Tibial nerve (tissue), 4 donors: ENCODE data around the gene ANAPC5. TPM values are rescaled to one million over a fixed set of nuclear protein-coding genes. Genes with fewer than 3 reads are reported as not detected.
"Not testable (repeated sequence)": the region's sequence is repeated elsewhere in the genome, so short reads cannot be mapped to it uniquely, and the experiment has no call there.

ENCODE experiments used
- DNase-seq, 2 donors: peaks; one replicate each; pipeline ENCODE4 v3.0.0-alpha.2; 2019; ENCODE audit warnings: low spot score in 2 of 2
- H3K27ac ChIP-seq, 4 donors: fragments of 200-600 bp; sonication (generic) in 3 of 4; one replicate each; pipeline ENCODE4 v1.5.1; 2017 to 2019; ENCODE audit warnings: mild to moderate bottlenecking in 1 of 4
- H3K27me3 ChIP-seq, 2 donors: fragments of 200-600 bp; sonication (generic) in 1 of 2; one replicate each; pipeline versions ENCODE4 v1.5.1 to v1.6.0; 2017 to 2019
- H3K36me3 ChIP-seq, 3 donors: fragments of 200-600 bp; sonication (generic); one replicate each; pipeline ENCODE4 v1.5.1; 2018 to 2019
- H3K4me1 ChIP-seq, 4 donors: fragments of 200-600 bp; sonication (generic) in 3 of 4; one replicate each; pipeline ENCODE4 v1.5.1; 2017 to 2019
- H3K4me3 ChIP-seq, 4 donors: fragments of 200-600 bp; sonication (generic) in 3 of 4; one replicate each; pipeline ENCODE4 v1.5.1; 2017 to 2019; ENCODE audit warnings: mild to moderate bottlenecking in 1 of 4, moderate library complexity in 1 of 4
- H3K9me3 ChIP-seq, 4 donors: fragments of 200-600 bp; sonication (generic) in 3 of 4; one replicate each; pipeline ENCODE4 v1.5.1; 2017 to 2019
- EP300 ChIP-seq, 2 donors: sonication (generic); formaldehyde crosslinking; IDR thresholded peaks; one replicate each; pipeline ENCODE4 v1.6.1; 2017; ENCODE audit warnings: antibody characterized with exemption in 2 of 2, mild to moderate bottlenecking in 1 of 2
- POLR2A ChIP-seq, 2 donors: fragments of 450-650 bp; IDR thresholded peaks; one replicate each; pipeline ENCODE4 v1.6.1; 2017; ENCODE audit warnings: antibody characterized with exemption in 2 of 2, mild to moderate bottlenecking in 2 of 2, moderate library complexity in 2 of 2
- WGBS, 2 donors: methylation state at CpG; one replicate each; pipeline ENCODE4 v1.1.5; 2018; 5-methylcytosine and 5-hydroxymethylcytosine counted together
- total RNA-seq, 4 donors: library from RNA; depleted of rRNA; stranded (reverse); fragments of >200 nt; gene quantifications; one replicate each; pipeline ENCODE4 v1.1.0, GENCODE V29; 2016
- TF ChIP-seq, protein P1 (sequence below), 5 experiments: fragments of 200-600 bp in 3 of 5; fragments of 450-650 bp in 2 of 5; sonication (generic) in 3 of 5; IDR thresholded peaks; one replicate each; pipeline ENCODE4 v1.5.1; 2016 to 2019; ENCODE audit warnings: antibody characterized with exemption in 5 of 5, mild to moderate bottlenecking in 3 of 5, moderate library complexity in 2 of 5

The ANAPC5 gene
- total RNA-seq, 4 donors from 2014 or later: 103 to 170 (median 139) TPM

DNA sequence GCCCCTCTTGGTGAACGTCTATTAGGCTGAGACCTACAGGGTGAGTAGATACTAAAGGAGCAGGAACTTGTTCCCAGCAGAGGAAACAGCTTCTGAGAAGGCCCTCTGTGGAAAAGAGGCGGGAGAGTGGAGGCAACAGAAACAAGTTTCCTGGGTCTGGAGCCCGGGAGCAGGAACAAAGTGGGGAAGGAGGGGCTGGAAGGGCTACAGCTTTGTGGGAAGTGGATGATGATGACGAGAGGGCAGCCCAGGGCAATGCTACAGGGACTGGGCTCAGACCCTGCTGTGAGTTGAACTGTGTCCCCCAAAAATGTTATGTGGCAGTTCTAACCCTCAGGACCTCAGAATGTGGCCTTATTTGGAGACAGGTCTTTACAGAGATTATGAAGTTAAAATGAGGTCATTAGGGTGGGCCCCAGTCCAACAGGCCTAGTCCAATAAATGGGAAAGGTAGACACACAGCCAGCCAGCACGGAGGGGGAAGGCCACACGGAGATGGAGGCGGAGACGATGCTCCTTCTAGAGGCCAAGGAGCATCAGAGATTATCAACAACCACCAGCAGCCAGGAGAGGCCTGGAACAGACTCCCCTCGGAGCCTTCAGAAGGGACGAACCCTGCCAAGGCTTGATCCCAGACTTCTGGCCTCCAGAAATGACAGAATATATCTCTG lies 70.0 kb downstream of the ANAPC5 start:
- Histone ChIP-seq H3K4me3 (no peak overlapping the region), H3K27me3 (no peaks in the 10 kb centered on the region), H3K27ac (peak overlapping the region in 1 of 4 donors; percentile 41), H3K4me1 (peaks cover 0 to 35% (median 8%) of the 10 kb centered on the region in 4 donors), H3K9me3 (no peaks in the 10 kb centered on the region), H3K36me3 (peaks cover 0 to 7% (median 0%) of the 10 kb centered on the region in 3 donors)
- TF ChIP-seq POLR2A (IDR thresholded peaks at IDR 0.05) (no peak), EP300 (IDR thresholded peaks at IDR 0.05) (no peak)
- TF ChIP-seq, protein P1, sequence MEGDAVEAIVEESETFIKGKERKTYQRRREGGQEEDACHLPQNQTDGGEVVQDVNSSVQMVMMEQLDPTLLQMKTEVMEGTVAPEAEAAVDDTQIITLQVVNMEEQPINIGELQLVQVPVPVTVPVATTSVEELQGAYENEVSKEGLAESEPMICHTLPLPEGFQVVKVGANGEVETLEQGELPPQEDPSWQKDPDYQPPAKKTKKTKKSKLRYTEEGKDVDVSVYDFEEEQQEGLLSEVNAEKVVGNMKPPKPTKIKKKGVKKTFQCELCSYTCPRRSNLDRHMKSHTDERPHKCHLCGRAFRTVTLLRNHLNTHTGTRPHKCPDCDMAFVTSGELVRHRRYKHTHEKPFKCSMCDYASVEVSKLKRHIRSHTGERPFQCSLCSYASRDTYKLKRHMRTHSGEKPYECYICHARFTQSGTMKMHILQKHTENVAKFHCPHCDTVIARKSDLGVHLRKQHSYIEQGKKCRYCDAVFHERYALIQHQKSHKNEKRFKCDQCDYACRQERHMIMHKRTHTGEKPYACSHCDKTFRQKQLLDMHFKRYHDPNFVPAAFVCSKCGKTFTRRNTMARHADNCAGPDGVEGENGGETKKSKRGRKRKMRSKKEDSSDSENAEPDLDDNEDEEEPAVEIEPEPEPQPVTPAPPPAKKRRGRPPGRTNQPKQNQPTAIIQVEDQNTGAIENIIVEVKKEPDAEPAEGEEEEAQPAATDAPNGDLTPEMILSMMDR (IDR thresholded peaks at IDR 0.05): no peak
- 66 to 67% methylated on average over 10 of the region's 10 CpGs for WGBS, 2 donors
- no peak for DNase-seq

GRCh38 chr12:121281116-121281515 lies 71.1 kb downstream of the ANAPC5 start:
- H3K9me3 ChIP-seq, H3K4me3 ChIP-seq, DNase-seq, H3K27ac ChIP-seq, H3K27me3 ChIP-seq, H3K36me3 ChIP-seq: not testable (repeated sequence)
- peaks cover 0 to 35% (median 8%) of the 10 kb centered on the region in 4 donors for H3K4me1 ChIP-seq
- 84 to 85% methylated on average over 14 of the region's 14 CpGs for WGBS, 2 donors

DNA sequence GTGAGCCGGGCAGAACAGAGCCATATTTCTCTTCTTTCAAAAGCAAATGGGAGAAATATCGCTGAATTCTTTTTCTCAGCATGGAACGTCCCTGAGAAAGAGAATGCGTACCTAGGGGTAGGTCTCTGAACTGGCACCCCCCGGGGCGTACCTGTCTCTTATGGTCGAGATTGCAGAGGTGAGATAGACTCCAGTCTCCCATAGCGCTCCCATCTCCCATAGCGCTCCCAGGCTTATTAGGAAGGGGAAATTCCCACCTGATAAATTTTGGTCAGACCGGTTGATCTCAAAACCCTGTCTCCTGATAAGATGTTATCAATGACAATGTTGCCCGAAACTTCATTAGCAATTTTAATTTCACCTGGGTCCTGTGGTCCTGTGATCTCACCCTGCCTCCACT lies 71.7 kb downstream of the ANAPC5 start:
- Histone ChIP-seq H3K4me1 (peaks cover 0 to 34% (median 8%) of the 10 kb centered on the region in 4 donors), H3K36me3 (peaks cover 0 to 12% (median 0%) of the 10 kb centered on the region in 3 donors)
- not testable (repeated sequence) for DNase-seq, H3K27me3 ChIP-seq, H3K4me3 ChIP-seq, H3K9me3 ChIP-seq, H3K27ac ChIP-seq
- 81 to 89% methylated on average over 11 of the region's 11 CpGs for WGBS, 2 donors

GRCh38 chr12:121279507-121279915 lies 72.7 kb downstream of the ANAPC5 start:
- Histone ChIP-seq H3K4me3 (no peak overlapping the region), H3K4me1 (peaks cover 0 to 24% (median 5%) of the 10 kb centered on the region in 4 donors), H3K27me3 (no peaks in the 10 kb centered on the region), H3K36me3 (peaks cover 0 to 13% (median 0%) of the 10 kb centered on the region in 3 donors), H3K9me3 (no peaks in the 10 kb centered on the region), H3K27ac (peak overlapping the region in 3 of 4 donors; percentile 1 to 74 (median 67))
- WGBS, 2 donors: 37 to 51% methylated on average over 10 of the region's 10 CpGs
- peak; percentile 35 to 43 for DNase-seq
- TF ChIP-seq, protein P1 (IDR thresholded peaks at IDR 0.05): no peak
- TF ChIP-seq POLR2A (IDR thresholded peaks at IDR 0.05) (no peak), EP300 (IDR thresholded peaks at IDR 0.05) (no peak)

- H3K27me3 ChIP-seq: no peaks in the 10 kb centered on the region
- H3K9me3 ChIP-seq: no peaks in the 10 kb centered on the region
- H3K36me3 ChIP-seq: peaks cover 0 to 17% (median 0%) of the 10 kb centered on the region in 3 donors
- TF ChIP-seq POLR2A (IDR thresholded peaks at IDR 0.05): no peak
- TF ChIP-seq, protein P1 (IDR thresholded peaks at IDR 0.05): no peak
- TF ChIP-seq EP300 (IDR thresholded peaks at IDR 0.05): no peak
- peaks cover 0 to 19% (median 5%) of the 10 kb centered on the region in 4 donors for H3K4me1 ChIP-seq
- DNase-seq: no peak
- H3K4me3 ChIP-seq: no peak overlapping the region
- peak overlapping the region in 3 of 4 donors; percentile 1 to 74 (median 67) for H3K27ac ChIP-seq
- WGBS, 2 donors: 34 to 58% methylated on average over 6 to 13 of the region's 13 CpGs
Observed at GRCh38 chr12:121279071-121279375, 73.2 kb downstream of the ANAPC5 start.

GRCh38 chr12:121278169-121279070 lies 73.8 kb downstream of the ANAPC5 start:
- DNase-seq: peak in 1 of 2 donors; percentile 18
- Histone ChIP-seq H3K27ac (peak overlapping the region in 3 of 4 donors; percentile 1 to 74 (median 67)), H3K27me3 (no peaks in the 10 kb centered on the region), H3K9me3 (no peaks in the 10 kb centered on the region), H3K4me1 (peaks cover 0 to 19% (median 5%) of the 10 kb centered on the region in 4 donors), H3K36me3 (peaks cover 0 to 23% (median 0%) of the 10 kb centered on the region in 3 donors), H3K4me3 (no peak overlapping the region)
- TF ChIP-seq EP300 (IDR thresholded peaks at IDR 0.05) (peak in 1 of 2 donors; percentile 17), POLR2A (IDR thresholded peaks at IDR 0.05) (no peak)
- TF ChIP-seq, protein P1 (IDR thresholded peaks at IDR 0.05): no peak
- WGBS, 2 donors: 85 to 92% methylated on average over 15 of the region's 15 CpGs
